IMR-90 (cell line): ENCODE measurements around the gene SLC27A6.

Source experiments
- CTCF ChIP-seq: conservative IDR thresholded peaks from 2 replicates; pipeline ENCODE4 v1.5.1; 2012; ENCODE audit warnings: mild to moderate bottlenecking, low read depth, low read length, improper control_type of control experiment
- RCOR1 ChIP-seq: IDR thresholded peaks from 2 replicates; pipeline ENCODE4 v1.6.1; 2012; ENCODE audit warnings: mild to moderate bottlenecking, low read length, improper control_type of control experiment; ENCODE audit not compliant: insufficient replicate concordance

- TF ChIP-seq CTCF (no peak), RCOR1 (no peak)
Measured at GRCh38 chr5:129002527-129002842, 37.2 kb downstream of the SLC27A6 start.
